Epithelial cell of prostate (primary cell): ENCODE data around the gene LAMA5.
A peak's percentile ranks its signal among the peaks of the same experiment; 100 is the strongest.

Source experiments
- DNase-seq: peaks from one replicate; pipeline ENCODE4 v3.0.0-alpha.2; 2011; ENCODE audit warnings: low read depth, low spot score
- H3K27ac ChIP-seq: fragments of 450-650 bp; 2 replicates; pipeline ENCODE4 v1.5.1; 2017; ENCODE audit warnings: mild to moderate bottlenecking

LAMA5 gene

DNA sequence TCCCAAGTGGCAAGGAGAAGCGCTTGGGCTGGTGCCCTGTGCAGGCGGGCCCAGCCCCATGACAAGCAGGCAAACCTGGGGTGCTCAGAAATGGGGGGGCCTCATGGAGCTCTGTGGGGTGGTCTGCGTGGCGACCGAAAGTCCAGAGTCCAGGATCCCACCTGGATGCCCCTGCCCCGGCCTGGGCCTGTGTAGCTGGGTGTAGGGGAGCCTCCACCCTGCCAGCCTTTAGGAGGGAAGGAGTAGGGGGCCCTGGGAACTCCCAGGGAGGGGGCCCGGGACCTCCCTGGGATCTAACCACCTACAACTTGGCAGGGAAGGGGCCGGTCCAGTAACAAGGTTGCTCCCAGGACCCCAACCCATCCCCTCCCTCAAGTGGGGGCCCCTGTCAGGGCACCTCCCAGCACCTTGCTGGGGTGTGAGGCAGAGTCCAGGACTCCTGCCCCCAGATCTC lies 4.5 kb upstream of the LAMA5 start:
- no peak overlapping the region for H3K27ac ChIP-seq
- no peak for DNase-seq

GRCh38 chr20:62370807-62371587 lies 3.9 kb upstream of the LAMA5 start:
- no peak for DNase-seq
- H3K27ac ChIP-seq, result no peak overlapping the region

GRCh38 chr20:62370115-62370806 lies 3.1 kb upstream of the LAMA5 start:
- no peak overlapping the region for H3K27ac ChIP-seq
- DNase-seq, result no peak

DNA sequence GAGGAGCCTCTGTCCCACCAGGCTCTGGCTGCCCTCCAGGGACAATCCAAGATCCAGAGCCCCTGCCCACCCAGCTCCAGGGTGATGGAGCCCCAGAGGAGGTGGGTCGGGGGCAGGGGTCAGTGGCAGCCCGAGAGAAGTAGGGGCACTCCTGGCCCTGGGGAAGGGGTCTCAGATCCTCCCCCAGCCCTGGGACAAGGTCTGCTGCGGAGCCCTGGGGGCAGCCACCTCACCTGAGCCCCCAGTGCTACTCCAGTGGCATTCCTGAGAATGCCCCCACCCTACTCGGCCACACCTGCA lies 2.7 kb upstream of the LAMA5 start:
- no peak for DNase-seq
- H3K27ac ChIP-seq, result no peak overlapping the region

- no peak for DNase-seq
Observed at GRCh38 chr20:62368976-62369814, 2.1 kb upstream of the LAMA5 start.

DNA sequence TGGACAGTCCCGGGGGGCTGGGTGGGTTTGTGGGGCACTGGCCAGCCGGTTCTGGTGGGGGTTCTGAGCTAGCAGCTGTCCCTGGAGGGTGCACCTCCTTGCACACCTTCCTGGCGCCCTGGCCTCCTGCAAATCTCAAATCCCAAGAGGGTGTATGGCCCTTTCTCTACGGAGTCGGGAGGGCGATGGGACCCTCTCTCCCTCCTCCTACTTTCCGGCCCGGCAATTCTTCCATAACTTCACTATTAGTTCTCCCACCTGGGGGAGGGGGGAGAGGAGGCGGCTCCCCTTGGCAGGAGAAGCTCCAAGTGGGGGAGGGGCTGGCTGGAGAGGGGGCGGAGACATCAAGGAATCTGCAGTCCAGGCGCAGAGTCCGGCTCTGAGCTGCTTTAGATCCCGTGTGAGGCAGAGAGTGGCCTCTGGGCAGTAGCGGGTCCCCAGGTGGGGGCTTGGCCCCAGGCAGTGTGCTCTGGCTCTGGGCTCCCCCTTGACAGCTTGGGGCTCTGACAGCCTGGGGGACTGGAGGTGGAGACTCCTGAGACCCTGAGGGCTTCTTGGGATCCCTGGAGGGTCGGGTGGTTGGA lies 1.4 kb upstream of the LAMA5 start:
- no peak overlapping the region for H3K27ac ChIP-seq
- no peak for DNase-seq

More at GRCh38 chr20:62368976-62369814, 2.1 kb upstream of the LAMA5 start:
- H3K27ac ChIP-seq, result peak overlapping the region; percentile 7

GRCh38 chr20:62367633-62368391 lies 700 bp upstream of the LAMA5 start:
- H3K27ac ChIP-seq, result no peak overlapping the region
- DNase-seq, result no peak

GRCh38 chr20:62366370-62367135 lies 559 bp downstream of the LAMA5 start:
- DNase-seq, result no peak
- H3K27ac ChIP-seq, result peak overlapping the region; percentile 80

GRCh38 chr20:62365814-62366369 lies 1.2 kb downstream of the LAMA5 start:
- no peak for DNase-seq
- peak overlapping the region; percentile 80 for H3K27ac ChIP-seq

DNA sequence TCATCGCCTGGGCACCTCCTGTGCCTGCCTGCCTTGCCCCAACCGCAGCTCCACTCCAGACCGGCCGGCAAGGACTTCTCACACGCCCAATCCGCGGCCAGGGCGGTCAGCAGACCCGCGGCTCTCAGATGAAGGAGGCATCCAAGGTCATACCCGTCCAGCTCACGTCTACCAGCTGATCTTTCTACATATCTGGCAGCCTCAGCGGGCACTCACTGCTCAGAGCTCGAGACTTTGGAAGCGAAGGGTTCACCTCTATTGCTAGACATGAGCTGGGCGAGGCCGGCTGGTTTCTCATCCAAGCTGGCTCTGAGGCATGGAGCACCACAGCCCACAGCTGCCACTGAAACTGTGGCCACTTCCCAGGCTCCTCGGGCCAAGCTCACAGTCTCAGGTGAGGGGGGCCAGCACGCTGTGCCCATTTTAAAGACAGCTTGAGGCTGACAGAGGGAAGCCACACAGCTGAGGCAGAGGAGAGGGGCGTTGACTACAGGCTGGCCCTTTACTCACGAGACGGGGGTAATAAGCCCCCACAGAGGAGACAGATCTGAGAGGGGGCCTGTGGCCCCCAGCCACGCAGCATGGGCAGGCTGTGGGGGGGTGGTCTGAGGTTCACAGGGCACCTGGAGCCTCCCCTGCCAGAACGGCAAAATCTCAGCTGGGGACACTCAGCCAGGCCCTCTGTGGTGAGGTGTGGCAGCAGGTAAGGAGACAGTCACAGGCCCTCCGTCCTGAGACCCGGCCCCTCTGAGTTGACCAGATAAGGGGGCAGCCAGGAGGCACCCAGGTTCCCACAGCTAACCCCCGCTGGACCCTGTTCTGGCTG lies 2.0 kb downstream of the LAMA5 start:
- DNase-seq, result no peak
- H3K27ac ChIP-seq, result peak overlapping the region; percentile 80

GRCh38 chr20:62363920-62364851 lies 2.9 kb downstream of the LAMA5 start:
- no peak for DNase-seq

DNA sequence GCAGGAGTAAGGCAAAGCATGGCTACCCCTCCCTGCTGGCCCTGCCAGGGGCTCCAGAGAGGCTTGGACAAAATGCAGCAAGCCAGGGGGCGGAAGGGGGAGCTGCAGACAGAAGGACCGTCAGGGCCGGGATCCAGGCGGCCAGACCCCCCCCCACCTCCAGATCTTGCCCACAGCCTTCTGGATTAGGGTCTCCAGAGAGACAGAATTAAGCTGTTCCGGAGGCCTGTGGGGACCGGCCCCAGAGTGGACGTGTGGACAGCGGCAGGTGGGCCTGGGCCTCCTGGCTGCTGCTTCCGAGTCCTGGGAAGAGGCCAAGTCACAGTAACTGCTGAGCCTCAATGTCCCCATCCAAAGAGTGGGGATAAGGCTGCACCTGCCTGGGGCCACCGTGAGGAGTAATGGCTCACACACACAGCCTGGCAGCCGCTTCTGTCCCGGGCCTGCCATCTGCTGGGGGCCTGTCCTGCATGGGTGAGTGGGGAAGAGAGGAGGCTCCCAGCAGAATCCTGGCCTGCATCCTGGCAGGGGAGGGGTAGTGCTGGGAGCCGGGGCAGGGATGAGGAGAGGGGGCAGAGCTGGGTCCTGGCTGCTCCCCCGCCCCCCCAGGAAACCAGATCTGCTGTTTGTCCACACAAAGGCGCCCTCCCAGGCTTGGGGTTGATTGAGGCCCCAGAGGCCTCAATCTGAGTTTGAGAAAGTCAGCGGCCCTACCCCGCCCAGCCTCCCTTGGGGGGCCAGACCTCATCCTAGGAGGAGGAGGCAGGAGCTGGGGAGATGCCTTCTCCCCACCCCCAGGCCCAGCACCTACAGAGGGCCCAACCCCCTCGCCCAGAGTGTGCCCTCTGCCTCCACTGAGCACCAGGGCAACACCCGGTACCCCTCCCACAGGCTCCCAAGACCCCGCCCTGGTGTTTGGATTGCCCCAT lies 3.9 kb downstream of the LAMA5 start:
- H3K27ac ChIP-seq, result no peak overlapping the region

More at GRCh38 chr20:62363920-62364851, 2.9 kb downstream of the LAMA5 start:
- peak overlapping the region; percentile 80 for H3K27ac ChIP-seq

DNA sequence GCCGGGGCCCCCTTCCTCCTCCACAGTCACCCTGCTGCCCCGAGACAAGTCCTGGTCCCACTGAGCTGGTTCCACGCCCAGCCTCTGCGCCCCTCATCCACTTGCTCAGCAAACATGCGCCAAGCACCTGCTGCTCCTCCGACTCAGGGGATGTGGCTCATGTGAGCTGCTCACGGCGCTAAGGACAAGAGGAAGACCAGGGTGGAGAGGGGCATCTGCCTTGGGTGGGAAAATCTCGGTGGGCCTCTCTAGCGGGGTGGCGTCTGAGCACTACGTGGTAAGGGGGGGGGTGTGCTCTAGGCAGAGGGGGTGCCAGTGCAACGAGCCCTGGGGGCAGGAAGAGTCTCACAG lies 4.5 kb downstream of the LAMA5 start:
- DNase-seq, result no peak

More for the DNA sequence above, 3.9 kb downstream of the LAMA5 start:
- DNase-seq, result no peak

GRCh38 chr20:62361799-62362589 lies 5.1 kb downstream of the LAMA5 start:
- H3K27ac ChIP-seq, result peak overlapping the region; percentile 41
- DNase-seq, result no peak

More for the DNA sequence above, 4.5 kb downstream of the LAMA5 start:
- no peak overlapping the region for H3K27ac ChIP-seq
